Stimulated activated naive CD4-positive, alpha-beta T cell (primary cell): ENCODE measurements around the gene FOXP1.

ENCODE experiments used
- DNase-seq, 6 experiments: peaks; one replicate each; lab custom pipeline; 2025; lab: John Stamatoyannopoulos, UW

FOXP1 gene

DNA sequence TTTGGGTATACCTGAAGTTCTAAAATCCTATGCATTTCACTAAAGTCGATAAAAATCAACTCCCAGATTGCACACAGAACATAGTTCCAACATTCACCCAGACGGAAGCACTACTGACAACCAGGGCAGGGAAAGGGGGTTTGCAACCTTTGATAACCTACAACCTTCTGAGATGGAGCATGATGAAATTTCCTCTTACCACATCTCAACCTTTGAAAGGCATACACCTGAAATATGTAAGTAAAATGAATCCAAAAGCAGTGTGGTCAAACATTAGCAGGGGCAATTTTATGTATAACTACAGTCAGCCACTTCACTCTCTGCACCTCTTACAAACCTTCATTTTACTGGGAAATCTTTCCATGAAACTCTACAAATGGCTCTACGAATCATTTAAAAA lies 184.1 kb downstream of the FOXP1 start:
- DNase-seq, result peak in 1 of 6 experiments; percentile 19

DNA sequence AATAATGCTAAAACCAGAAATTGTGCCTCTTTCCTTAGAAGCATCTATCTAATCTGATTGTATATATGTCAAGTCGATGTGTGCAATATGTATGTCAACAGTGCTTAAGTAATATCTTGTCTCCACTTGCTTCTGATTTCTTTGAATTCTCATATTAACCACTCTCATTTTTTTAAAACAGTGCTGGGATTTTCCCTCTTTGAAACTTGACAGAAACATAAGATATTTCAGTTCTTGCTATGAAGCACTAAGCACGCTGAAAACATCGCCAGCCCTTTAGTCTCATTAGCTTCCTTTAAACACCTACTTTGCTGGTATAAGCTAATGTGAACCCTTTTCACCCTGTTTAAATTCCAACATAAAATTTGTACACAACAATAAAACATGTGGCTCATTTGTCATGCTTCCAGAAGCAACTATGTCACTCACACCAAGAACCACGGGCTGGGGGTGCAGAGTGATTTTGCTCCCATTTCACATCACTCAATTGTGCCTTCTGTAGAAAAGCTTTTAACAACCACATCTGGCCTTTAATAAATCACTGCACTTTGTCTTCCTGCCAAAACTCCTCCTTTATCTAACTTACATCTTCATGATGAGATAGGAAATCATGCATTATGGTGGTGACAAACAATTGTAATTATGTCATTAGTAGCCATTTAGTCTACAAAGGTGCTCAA lies 185.2 kb downstream of the FOXP1 start:
- DNase-seq, result peak in 5 of 6 experiments; percentile 21 to 64 (median 54)

DNA sequence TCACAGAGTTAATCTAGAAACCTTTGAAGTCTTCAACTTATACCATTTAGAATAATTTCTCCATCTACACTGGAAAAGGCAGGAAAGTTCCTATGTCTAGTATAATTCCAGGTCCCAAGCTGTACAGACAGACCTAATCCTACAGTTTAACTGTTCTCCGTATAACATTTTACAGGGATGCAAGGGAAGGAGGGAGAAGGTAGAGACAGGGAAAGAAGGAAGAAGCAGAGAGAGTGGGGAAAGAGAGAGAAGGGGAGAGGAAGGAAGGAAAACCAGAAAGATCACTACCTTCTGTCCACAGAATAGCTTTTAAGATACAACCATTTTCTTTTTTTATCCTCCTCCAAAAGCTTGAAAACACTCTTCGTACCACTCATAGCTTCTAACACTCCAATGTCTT lies 185.8 kb downstream of the FOXP1 start:
- no peak for DNase-seq

DNA sequence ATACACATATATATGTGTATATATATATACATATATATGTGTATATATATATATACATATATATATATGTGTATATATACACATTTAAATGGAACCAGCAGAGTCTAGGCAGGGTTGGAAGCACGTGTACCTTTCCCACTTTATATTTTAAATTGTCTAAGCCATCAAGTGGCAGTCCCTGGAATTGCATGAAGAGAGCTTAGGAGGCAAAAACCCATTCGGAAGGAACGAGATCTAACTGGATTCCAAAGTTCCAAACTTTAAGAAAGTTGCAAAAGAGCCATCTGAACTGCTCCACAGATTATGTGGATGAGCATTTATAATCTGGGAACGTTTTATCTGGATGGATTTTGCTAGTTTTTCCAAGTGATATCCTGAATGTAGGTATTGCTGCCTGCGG lies 186.5 kb downstream of the FOXP1 start:
- peak in 1 of 6 experiments; percentile 30 for DNase-seq

DNA sequence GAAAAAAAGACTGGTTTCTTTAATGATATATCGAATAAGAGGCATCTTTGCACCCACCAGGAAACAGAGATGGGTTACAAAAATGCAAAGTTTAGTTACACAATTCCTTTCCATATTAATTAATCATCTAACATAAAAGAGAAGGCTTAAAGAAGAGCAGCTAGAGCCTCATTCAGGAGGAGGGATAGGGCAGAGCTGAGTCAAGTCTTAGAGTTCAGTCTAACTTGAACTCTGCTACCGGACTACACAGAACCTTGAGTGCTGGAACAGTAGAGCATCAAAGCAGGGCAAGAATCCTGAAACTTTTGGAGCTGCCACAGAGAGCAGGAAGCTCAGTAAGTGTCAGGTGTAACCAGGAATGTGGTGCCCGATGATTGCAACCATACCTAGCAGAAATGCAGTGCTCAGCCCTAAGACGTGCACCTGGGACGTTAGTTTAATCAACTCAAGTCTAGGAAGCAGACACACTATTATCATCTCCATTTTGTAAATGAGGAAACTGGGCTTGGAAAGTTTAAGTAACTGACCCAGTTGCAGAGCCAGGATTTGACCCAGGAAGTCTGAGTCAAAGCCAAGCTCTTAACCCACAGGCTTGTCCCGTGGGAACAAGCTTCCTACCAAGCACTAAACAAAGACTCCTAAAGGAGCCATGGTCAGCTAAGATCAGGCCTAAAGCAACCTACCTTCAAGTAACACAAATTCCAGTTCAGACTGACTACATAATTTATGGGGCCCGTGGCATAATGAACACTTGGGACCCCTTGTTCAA lies 187.4 kb downstream of the FOXP1 start:
- no peak for DNase-seq

DNA sequence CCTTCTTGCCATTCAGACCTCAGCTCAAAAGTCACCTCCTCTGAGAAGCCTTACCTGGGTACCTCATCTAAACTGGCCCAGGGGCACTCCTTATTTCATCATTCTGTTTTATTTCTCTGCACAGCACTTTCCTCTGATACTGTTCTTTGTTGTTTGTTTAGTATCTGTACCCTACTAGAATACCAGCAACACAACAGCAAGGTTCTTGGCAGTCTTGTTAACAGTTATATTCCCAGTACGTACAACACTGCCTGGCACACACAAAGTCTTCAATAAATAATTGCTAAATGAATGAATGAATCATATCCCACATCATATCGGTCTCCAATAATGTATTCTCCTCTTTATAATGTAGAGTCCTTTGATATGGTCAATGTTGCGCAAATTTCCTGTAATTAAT lies 188.1 kb downstream of the FOXP1 start:
- no peak for DNase-seq

DNA sequence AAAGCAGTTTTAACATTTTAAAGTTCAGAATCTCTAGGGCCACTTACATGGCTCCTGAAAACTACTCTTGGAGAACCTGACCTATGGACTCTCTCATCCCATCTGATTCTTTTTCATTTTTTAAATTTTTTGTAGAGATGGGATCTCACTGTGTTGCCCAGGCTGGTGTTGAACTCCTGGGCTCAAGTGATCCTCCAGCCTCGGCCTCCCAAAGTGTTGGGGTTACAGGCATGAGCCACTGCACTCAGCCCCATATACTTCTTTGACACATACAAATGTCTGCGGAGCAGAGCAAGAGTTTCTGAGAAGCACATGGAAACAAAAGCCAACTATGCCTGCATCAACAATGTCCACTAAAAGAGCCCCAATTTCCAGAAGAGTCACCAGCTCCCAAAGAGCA lies 189.8 kb downstream of the FOXP1 start:
- DNase-seq, result no peak

DNA sequence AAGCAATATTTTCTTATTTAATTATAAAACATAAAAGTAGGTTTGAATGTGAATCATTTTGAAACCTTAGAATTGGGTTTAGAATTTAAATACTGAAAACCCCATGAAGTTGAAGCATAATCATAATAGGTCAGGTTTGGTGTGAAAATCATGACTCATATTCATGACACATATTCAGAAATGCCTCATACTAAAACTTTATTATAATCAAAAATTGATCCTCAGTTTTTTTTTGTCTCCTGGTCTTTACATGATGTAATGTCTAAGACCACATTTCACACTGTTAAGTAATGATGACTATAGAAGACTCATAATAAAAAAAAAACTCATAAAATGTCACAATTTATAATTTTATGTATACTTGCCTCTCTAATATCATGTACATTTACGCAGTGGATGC lies 190.4 kb downstream of the FOXP1 start:
- DNase-seq, result no peak

DNA sequence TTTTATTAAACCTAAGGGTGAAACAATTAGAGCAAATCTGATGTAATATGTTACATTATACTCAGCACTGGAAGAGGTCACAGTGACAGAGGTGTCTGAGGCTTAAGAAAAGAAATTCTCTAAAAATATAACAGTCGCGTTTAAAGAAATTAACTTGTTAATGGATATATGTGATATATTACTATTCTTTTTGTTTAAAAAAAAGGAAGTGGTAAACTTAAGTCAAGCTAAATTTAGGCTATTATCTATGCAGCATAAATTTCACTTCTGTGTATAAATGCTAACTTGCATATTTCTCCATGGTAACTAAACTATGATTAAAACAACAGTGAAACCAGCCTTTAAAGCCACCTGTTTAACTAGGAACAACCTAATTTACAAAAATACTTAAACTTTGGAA lies 191.3 kb downstream of the FOXP1 start:
- DNase-seq, result peak in 2 of 6 experiments; percentile 18 to 19

DNA sequence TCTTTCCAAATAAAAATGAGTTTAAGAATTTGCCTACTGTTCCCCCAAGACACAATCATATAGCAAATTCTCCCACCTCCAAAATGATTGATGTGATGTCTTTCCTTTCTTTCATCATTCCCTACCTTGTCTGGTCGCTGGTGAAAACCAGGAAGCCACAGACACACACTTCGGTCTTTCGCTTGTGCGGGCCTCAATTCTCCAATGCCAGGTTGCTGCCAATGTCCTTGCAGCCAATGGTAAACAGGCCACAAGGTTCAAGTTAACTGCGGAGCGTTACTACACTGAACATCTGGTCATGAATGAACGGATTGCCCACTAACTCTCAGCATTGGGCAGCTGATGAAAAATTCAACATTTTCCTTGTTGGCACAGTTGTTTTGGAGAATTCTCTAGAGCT lies 192.2 kb downstream of the FOXP1 start:
- DNase-seq, result no peak

DNA sequence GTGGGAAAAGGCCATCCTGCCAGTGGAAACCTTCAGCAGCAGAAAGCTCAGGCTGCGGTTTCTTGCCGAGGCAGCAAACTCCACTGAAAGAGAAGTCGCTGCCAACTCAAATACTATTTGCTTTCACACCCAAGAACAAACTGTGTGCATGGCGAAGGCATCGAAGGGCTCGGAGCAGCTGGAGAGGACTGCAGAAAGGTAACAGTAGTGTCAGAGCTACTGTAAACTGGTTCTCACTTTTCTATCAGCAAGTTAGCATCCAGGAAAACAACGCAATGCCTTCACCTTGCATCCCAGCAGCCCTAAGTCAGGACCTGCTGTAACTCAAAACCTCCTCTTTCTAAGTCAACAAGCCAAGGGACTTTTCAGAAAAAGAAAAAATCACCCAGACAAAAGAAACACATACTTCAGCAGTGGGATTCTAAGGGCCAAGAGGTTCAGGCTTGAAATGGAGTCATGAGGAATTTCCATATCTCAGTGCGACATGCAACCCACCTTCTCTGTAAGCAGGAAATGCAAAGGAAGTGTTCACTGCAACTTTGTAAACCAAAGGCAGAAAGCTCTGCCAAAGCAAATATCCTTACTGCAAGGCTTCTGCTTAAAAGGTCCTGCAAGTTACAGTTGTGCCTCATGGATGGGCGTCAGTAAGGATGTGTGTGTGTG lies 193.5 kb downstream of the FOXP1 start:
- peak; percentile 13 to 50 (median 24) for DNase-seq

DNA sequence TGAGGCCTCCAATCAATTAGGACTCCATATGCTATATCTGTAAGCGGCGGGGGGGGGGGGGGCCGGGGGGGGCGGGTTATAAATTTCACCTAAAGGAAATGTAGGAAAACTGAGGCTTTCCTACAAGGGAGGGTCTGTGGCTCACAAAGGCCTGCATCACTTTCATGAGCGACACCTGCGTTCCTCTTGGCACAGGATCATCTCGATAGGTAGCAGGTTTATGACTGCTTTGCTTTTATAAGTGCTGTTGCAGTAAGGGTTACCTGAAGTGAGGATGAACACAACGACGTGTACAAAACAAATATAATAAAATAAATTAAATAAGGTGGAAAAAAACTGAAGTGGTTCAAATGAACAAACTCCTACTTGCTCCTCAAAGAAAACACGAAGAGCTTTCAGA lies 194.3 kb downstream of the FOXP1 start:
- DNase-seq, result no peak

DNA sequence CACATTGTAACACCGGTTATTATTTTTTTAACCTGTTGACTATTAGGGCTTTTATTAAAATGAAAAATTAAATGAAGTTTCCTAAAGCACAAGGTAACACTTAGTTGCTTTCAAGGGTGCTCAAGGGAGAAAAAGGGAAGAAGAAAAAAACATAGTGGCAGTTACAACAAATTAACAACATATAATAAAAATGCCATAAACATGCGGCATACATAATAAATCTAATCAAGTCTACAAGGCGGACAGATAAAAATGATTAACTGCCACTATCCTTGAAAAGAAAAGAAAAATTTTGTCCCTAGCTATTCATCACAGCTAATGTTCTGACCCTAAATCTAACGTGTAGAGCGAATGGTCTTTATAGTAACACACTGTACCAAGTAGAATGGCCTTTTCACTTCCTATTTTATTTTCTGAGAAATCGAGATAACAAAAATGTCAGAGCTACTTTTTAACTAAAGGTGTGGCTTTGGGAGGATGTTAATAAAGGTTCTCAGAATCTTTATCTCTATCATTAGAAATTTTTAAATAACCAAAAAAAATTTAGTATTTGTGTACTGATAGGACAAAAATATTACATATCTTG lies 194.9 kb downstream of the FOXP1 start:
- DNase-seq, result no peak

DNA sequence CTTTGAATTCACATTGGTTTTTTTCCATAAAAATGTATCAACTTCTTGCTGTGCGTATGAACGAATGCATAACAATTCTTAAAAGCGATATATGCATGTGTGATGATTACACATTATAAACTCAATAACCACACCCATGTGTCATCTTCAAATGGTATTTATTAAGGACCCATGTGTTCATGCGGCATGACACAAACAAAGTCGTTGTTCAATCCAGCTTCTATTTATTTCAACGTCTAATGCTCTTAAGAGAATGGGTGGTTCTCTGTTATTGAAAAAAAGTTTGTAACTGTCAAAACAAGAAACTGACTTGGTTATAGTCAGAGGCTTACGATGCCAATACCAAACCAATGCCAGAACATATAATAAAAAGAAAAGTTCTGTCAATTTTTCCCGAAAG lies 195.9 kb downstream of the FOXP1 start:
- no peak for DNase-seq

DNA sequence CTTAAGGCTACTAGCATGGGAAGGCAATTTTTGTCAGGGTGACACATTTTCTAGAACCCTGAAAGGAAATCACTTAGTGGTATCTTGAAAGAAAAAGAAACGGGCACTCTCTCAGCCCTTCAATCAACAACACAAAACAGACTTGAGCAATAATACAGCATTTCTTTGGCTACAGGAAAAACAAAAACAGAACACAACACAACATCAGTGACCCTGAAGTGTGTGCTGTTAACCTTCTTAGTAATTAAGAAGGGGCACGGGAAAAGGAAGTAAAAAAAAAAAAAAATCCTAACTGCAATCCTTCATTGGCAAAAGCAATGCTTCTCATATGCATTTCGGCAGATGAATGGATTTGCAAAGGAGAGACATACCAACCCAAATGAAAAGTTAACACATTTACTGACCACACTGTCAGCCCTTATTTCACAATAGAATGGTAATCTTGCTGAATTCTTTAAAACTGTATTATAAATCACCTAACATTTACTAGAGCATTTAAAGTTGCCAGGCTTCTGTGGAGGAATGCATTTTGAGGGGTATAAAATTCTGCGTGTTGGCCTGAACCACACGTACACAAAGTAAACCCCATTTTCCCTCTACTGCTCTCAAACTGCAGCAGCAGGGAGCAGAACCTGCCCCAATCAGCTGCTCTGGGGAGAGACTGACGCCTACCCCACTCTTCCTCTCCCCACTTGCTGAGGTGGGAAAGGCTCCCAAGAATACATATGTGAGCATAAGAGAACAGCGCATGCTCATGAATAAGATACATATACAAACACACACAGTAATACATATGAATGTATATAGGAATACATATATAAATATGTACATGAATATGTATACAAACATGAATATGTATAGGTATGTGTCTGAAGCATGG lies 198.5 kb downstream of the FOXP1 start:
- no peak for DNase-seq

DNA sequence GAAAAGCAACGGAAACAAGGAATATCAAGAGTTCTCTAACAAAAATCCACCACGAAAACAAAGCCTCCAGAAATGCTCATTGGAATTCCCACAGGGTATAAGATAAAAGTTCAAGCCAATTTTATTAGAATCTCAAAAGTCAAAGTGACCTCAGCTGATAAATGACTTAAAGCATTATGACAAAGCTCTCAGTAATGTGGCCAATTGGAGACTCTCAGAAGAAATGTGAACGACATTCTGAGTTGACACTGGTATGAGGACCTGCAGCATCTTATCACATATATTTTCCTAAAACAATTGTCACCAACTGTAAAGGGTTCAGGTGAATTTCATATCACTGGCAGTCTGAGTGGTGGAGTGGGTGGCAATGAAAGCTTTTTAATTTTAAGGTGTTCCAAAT lies 199.1 kb downstream of the FOXP1 start:
- no peak for DNase-seq

DNA sequence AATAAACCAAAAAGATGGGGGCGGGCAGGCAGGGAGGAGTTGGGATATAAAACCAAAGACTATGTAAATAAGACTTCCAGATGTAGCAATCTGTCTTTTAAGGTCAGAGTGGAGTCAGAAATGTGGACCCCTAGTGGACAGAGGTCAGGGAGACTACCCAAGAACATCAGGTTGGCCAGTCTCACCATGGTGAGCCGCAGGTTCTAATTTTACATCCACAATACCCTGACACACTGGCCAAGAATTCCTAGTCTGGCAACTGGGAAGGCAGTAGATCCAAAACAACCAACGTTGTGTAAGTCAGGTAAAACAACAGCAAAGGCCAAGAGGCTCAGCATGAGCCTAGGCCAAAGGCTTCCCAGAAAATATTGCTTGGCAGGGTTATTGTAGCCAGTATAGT lies 203.4 kb downstream of the FOXP1 start:
- no peak for DNase-seq

DNA sequence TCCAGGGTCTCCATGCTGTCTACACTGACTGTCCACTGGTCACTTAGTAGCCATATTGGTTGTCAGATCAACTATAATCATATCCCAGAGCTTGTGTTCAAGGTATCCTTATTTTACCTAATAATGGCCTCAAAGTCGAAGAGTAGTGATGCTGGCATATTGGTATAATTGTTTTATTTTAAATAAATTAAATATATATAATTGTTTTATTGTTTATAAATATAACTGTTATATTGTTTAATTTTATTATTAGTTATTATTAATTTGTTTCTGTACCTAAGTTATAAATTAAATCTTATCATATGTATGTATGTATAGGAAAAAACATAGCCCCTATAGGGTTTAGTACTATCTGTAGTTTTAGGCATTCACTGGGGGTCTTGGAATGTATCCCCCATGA lies 205.0 kb downstream of the FOXP1 start:
- DNase-seq, result no peak

DNA sequence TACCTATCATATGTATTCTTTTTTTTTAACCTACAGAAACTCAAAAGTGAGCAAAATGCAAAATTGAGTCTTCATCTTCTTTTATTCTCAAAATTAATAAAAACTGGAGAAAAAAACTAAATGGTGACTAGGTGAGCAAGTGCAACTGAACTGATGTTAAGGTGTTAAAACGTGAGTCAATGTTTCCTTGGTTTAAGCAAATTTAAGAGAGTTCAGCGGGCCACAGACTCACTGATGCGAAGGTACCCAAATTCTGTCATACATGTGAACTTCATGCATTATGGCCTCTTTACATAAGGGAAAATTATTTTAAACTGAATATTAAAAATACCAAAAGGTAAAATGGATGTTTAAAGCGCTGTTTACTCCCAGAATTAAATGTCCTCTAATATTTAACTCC lies 206.6 kb downstream of the FOXP1 start:
- DNase-seq, result no peak

DNA sequence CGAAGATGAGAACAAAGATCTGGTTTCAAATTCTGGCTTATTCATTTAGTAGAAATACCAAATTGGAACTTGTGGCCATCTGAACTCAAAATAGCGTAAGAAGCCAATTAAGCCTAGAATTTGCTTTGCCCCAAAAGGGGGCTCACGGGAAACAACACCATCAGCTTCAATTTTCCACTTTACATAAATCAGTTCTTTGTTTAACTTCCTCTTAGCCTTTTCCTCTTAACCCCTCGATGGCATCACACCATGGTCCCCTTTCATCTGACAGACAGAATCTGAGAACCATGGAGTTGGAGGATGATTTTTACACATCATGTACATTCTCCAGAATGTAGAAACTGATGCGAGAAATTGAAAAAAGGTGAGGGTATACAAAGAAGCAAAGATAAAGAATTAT lies 207.0 kb downstream of the FOXP1 start:
- DNase-seq, result no peak

DNA sequence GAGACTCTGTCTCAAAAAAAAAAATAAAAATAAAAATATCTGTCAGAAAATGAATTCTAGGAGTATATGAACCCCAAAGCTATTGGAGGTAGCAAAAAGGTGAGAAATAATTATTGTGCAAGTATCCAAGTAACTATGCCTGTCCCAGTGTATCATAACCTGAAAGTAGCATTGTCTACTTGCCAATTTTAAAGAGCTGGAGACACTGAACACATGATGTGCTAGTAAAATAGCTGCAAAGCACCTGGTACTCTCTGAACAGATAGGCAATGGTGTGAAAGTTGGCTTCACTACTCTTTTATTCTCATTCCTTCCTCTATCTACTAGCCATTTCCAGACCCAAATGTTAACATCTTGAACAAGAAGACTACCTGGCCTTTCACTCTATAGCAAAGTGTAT lies 208.9 kb downstream of the FOXP1 start:
- DNase-seq, result no peak
